Fibroblast of villous mesenchyme (primary cell): Measurements from ENCODE around the gene DPY30. TPM values are rescaled to one million over a fixed set of nuclear protein-coding genes. Genes with fewer than 3 reads are reported as not detected.

ENCODE experiments used
- DNase-seq: peaks from one replicate; pipeline ENCODE4 v3.0.0-alpha.2; 2010; ENCODE audit warnings: low read depth
- H3K4me3 ChIP-seq: 2 replicates; pipeline ENCODE4 v1.5.1; 2011; ENCODE audit warnings: low read depth, mild to moderate bottlenecking, low read length
- CTCF ChIP-seq: IDR thresholded peaks from 2 replicates; pipeline ENCODE4 v1.5.1; 2012; ENCODE audit warnings: low read depth, mild to moderate bottlenecking, low read length; ENCODE audit not compliant: insufficient read depth
- total RNA-seq: library from RNA; depleted of rRNA; stranded (reverse); fragments of >200 nt; gene quantifications from 2 replicates; pipeline ENCODE4 v1.2.3, GENCODE V29; 2012

Gene DPY30
- total RNA-seq, 1 donor = 63.9 TPM

- TF ChIP-seq CTCF = no peak
- H3K4me3 ChIP-seq = no peak overlapping the region
- DNase-seq = no peak
Measured at GRCh38 chr2:32005371-32005976, 34.1 kb downstream of the DPY30 start.

DNA sequence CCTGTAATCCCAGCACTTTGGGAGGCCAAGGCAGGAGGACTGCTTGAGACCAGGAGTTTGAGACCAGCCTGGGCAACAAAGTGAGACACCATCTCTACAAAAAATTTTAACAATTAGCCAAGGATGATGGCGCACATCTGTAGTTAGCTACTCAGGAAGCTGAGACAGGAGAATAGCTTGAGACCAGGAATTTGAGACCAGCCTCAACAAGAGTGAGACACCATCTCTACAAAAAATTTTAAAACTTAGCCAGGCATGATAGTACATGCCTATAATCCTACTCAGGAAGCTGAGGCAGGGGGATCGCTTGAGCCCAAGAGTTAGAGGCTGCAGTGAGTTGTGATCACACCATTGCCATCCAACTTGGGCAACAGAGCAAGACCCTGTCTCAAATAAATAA is 35.8 kb downstream of the DPY30 start:
- no peak for DNase-seq
- TF ChIP-seq CTCF = no peak
- no peak overlapping the region for H3K4me3 ChIP-seq

DNA sequence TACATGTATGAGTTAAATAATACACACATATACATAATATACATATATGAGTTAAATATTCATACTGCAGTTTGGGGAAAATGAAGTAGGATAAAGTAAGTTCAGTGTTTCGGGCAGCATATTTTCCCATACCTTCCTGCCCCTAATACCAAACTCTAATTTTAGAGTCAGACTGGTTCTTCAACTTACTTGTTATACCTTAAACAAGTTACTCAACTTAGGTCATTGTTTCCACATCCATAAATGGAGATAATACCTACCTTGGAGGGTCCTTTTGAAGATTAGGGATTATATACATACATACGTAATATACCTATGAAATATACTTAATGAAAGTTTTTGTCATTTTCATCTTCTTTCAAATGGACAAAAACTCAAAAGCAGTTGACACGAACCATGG is 37.2 kb downstream of the DPY30 start:
- TF ChIP-seq CTCF = no peak
- no peak overlapping the region for H3K4me3 ChIP-seq
- DNase-seq = no peak

- no peak for DNase-seq
- no peak for TF ChIP-seq CTCF
- no peak overlapping the region for H3K4me3 ChIP-seq
Measured at GRCh38 chr2:31999438-31999837, 40.2 kb downstream of the DPY30 start.

DNA sequence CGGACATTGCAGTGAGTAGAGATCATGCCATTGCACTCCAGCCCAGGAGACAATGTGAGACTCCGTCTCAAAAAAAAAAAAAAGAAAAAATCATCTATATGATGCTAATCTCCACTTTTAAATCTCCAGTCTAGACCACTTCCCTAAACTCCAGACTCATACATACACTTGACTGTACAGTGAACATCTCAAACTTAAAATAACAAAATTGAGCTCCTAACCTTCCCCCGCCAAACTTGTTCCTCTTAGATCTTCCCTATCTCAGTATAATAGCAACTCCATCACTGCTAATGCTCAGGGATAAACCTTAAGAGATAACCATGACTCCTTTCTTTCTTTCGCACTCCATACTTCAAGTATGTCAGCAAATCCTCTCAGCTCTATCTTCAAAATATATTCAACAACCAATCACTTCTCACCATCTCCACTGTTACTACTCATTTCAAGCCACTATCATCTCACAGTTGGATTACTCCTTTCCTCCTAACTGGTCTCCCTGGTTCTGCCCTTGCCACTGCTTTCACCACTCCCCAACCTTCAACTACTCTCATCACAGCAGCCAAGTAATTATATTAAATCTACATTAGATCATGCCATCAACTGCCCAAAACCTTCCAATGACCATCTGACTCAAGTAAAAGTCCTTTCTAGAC is 40.7 kb downstream of the DPY30 start:
- H3K4me3 ChIP-seq = no peak overlapping the region
- TF ChIP-seq CTCF = no peak
- DNase-seq = no peak

DNA sequence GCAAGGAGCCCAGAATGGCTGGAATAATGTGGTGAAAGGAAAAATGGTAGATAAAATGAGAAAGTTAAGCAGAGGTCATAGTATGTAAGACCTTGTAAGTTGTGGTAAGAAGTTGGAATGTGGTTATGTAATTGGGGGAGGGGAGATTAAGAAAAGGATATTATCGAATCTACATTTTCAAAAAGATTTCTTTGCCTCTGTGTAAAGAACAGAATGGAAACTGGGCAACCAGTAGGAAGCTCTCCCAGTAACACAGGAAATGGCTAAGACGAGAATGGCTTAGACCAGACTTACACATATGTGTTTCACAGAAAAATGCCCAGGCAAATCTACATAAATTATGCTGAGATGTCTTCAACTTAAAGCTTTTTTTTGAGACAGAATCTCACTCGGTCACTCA is 42.0 kb downstream of the DPY30 start:
- H3K4me3 ChIP-seq = no peak overlapping the region
- DNase-seq = peak; percentile 33
- TF ChIP-seq CTCF = no peak
